HepG2 (cell line): Measurements from ENCODE around the gene JPH3. TPM values are rescaled to one million over a fixed set of nuclear protein-coding genes. Genes with fewer than 3 reads are reported as not detected.
A peak's percentile ranks its signal among the peaks of the same experiment; 100 is the strongest.

ENCODE experiments used
- ATAC-seq: fragments of 200-7000 bp; cut with Tn5 transposase; 3 replicates; pipeline ENCODE4 v1.9.1; 2020; ENCODE audit warnings: mild to moderate bottlenecking, moderate library complexity
- BruUV-seq: library from RNA; stranded (reverse); fragments of 400-500 nt; replicated peaks from 2 replicates; lab custom pipeline; 2021; lab: Mats Ljungman, UMichigan
- CTCF ChIA-PET: fragments of 300-600 bp; formaldehyde crosslinking; extraction: SDS; loops from one replicate; lab custom pipeline; 2021; ENCODE audit warnings: low total read pairs, inconsistent platforms, low intra/inter-chr PET ratio; lab: Yijun Ruan, JAX
- POLR2A ChIA-PET: fragments of 350-600 bp; sonication (Branson Sonifier 250); formaldehyde crosslinking; loops from one replicate; lab custom pipeline; 2020; ENCODE audit warnings: antibody characterized with exemption, inconsistent platforms; lab: Yijun Ruan, JAX
- DNase-seq: peaks from one replicate; pipeline ENCODE4 v3.0.0-alpha.2; 2015; ENCODE audit warnings: low spot score
- FAIRE-seq: peaks from 3 replicates; lab custom pipeline; 2011; peaks lifted over from hg19 to GRCh38; lab: Jason Lieb, UNC
- H2AFZ ChIP-seq: one replicate; pipeline ENCODE4 v1.6.1; 2011; ENCODE audit warnings: low read length, inconsistent platforms
- H3K27ac ChIP-seq: fragments of 300-600 bp; 3 replicates; pipeline ENCODE4 v1.8.0; 2011; ENCODE audit warnings: mixed run types, mild to moderate bottlenecking, mixed read lengths, low read length, inconsistent platforms; ENCODE audit not compliant: insufficient read depth; ENCODE audit errors: extremely low read length
- H3K27me3 ChIP-seq, 2 experiments: fragments of 200-600 bp in 1 of 2; 2 replicates in 1 of 2; 3 replicates in 1 of 2; pipeline versions ENCODE4 v1.6.0 to v1.8.0; 2011; ENCODE audit warnings: low read length in 2 of 2, mild to moderate bottlenecking in 2 of 2, moderate library complexity in 2 of 2, inconsistent platforms in 1 of 2; ENCODE audit not compliant: insufficient read depth in 2 of 2, control insufficient read depth in 1 of 2
- H3K36me3 ChIP-seq, 2 experiments: fragments of 200-600 bp in 1 of 2; replicated peaks in 1 of 2; 2 replicates in 1 of 2; 3 replicates in 1 of 2; pipeline versions ENCODE4 v1.5.1 to v1.8.0; 2011; ENCODE audit warnings: low read length in 2 of 2, inconsistent platforms in 1 of 2; ENCODE audit not compliant: insufficient read depth in 2 of 2, control insufficient read depth in 1 of 2
- H3K4me1 ChIP-seq: 2 replicates; pipeline ENCODE4 v1.5.1; 2012; ENCODE audit warnings: low read length, inconsistent platforms; ENCODE audit not compliant: insufficient read depth
- H3K4me2 ChIP-seq: 2 replicates; pipeline ENCODE4 v1.6.0; 2011; ENCODE audit warnings: low read depth, low read length, inconsistent platforms
- H3K4me3 ChIP-seq, 3 experiments: fragments of 200-600 bp in 1 of 3; sonication (generic), shearing (Covaris generic) in 1 of 3; replicated peaks in 1 of 3; 2 replicates each; pipeline ENCODE4 v1.5.1; 2011 to 2016; ENCODE audit warnings: low read length in 3 of 3, inconsistent platforms in 2 of 3, low read depth in 2 of 3, mild to moderate bottlenecking in 2 of 3, control low read depth in 1 of 3, mixed read lengths in 1 of 3; ENCODE audit not compliant: insufficient read depth in 1 of 3
- H3K79me2 ChIP-seq: one replicate; pipeline ENCODE4 v1.6.1; 2011; ENCODE audit warnings: low read length, inconsistent platforms; ENCODE audit not compliant: insufficient read depth
- H3K9ac ChIP-seq: 2 replicates; pipeline ENCODE4 v1.6.0; 2011; ENCODE audit warnings: mild to moderate bottlenecking, low read depth, low read length, inconsistent platforms; ENCODE audit not compliant: insufficient read depth
- H3K9me3 ChIP-seq: 2 replicates; pipeline ENCODE4 v1.5.1; 2012; ENCODE audit warnings: mild to moderate bottlenecking, low read length
- H4K20me1 ChIP-seq: 2 replicates; pipeline ENCODE4 v1.6.0; 2011; ENCODE audit warnings: inconsistent platforms, mild to moderate bottlenecking, low read length, moderate library complexity; ENCODE audit not compliant: insufficient read depth
- ATF6 ChIP-seq: sonication (generic); formaldehyde crosslinking; conservative IDR thresholded peaks from 2 replicates; pipeline ENCODE4 v1.4.0; 2020; ENCODE audit warnings: missing genetic modification reagents
- HIC2 ChIP-seq: sonication (generic); formaldehyde crosslinking; IDR thresholded peaks from 2 replicates; pipeline ENCODE4 v1.9.0; 2022; ENCODE audit warnings: low read depth, missing genetic modification reagents
- HMGA1 ChIP-seq: sonication (generic); formaldehyde crosslinking; conservative IDR thresholded peaks from 2 replicates; pipeline ENCODE4 v1.4.0; 2020; ENCODE audit warnings: missing genetic modification reagents
- MIXL1 ChIP-seq: IDR thresholded peaks from 2 replicates; pipeline ENCODE4 v1.6.1; 2016
- THRA ChIP-seq: sonication (generic); formaldehyde crosslinking; IDR thresholded peaks from 2 replicates; pipeline ENCODE4 v1.4.0; 2020; ENCODE audit warnings: missing genetic modification reagents, borderline replicate concordance
- ZNF768 ChIP-seq: sonication (generic); formaldehyde crosslinking; IDR thresholded peaks from 2 replicates; pipeline ENCODE4 v1.4.0; 2020; ENCODE audit warnings: missing genetic modification reagents
- WGBS: methylation state at CpG from one replicate; pipeline ENCODE4 v1.1.6; 2017; ENCODE audit warnings: low lambda C conversion rate; 5-methylcytosine and 5-hydroxymethylcytosine counted together
- in situ Hi-C: cut with HindIII; loops from 2 replicates; pipeline ENCODE4 v1.10.0; 2017; ENCODE audit warnings: low pct_unique_long_range_greater_than_20kb; ENCODE audit not compliant: extremely low pct_ligation_motif_present
- intact Hi-C: fragments of 100-400 bp; cut with micrococcal nuclease; formaldehyde crosslinking; loops from one replicate; pipeline ENCODE4 v1.10.0; 2022; ENCODE audit not compliant: unreplicated experiment
- polyA plus RNA-seq, 8 experiments: library from polyadenylated mRNA; depleted of rRNA in 3 of 8; stranded (reverse) in 7 of 8; unstranded in 1 of 8; fragments of >200 nt; fragmentation: Illumina TruSeq in 4 of 8; extraction: Trizol in 4 of 8; gene quantifications; 2 replicates each; pipeline versions ENCODE4 v1.2.1 to v1.2.3, GENCODE V29; 2011 to 2016; ENCODE audit warnings: low read depth in 4 of 8, missing spikeins in 1 of 8, mixed read lengths in 1 of 8; ENCODE audit not compliant: insufficient read depth in 1 of 8
- total RNA-seq, 5 experiments: library from RNA; depleted of rRNA; stranded (reverse); fragments of >200 nt; fragmentation: Illumina TruSeq; extraction: Trizol; gene quantifications; 2 replicates each; pipeline ENCODE4 v1.2.3, GENCODE V29; 2016; ENCODE audit warnings: low read depth in 1 of 5

Gene JPH3
- total and polyA plus RNA-seq, 2 of the 13 experiments (the other 11 are each of a cell fraction or from before 2014, with no cell fraction given): not detected

DNA sequence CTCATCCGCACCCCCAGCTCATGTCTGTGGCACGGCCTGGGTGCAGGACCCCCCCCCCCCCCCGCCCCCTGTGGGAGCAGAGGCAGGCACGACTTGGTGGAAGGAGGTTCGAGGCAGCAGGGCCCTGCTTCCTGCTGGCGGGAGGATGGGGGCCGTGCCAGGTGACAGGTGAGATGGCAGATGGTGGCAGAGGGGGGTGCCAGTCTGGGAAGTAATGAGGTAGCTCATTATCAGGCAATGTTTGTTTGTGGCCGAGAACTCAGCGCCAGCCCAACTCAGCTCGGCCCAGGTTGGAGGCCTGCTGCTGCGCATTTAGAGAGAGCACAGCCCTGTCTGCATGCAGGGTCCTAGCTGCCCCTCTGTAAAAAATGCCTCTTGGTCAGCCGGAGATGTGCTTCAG lies 40.1 kb upstream of the JPH3 start:
- POLR2A ChIA-PET: no interaction called here
- FAIRE-seq: no peak
- no peak for ATAC-seq
- intact Hi-C loops: no loop called here
- no peak for DNase-seq
- WGBS: 51% methylated on average over 8 of the region's 12 CpGs
- Histone ChIP-seq H3K27ac (no peak overlapping the region), H3K4me2 (no peak overlapping the region), H3K4me3 (no peak overlapping the region), H3K36me3 (no peaks in the 10 kb centered on the region), H3K9ac (no peak overlapping the region), H3K4me1 (peaks cover under 1% of the 10 kb centered on the region; the same call in 1 of the 2 replicates), H2AFZ (no peak overlapping the region)
- in situ Hi-C loops: no loop called here
- CTCF ChIA-PET: no interaction called here
- TF ChIP-seq THRA (CRISPR knock-in tag) (no peak), HIC2 (CRISPR knock-in tag) (0 out of 2 replicates have a peak, but pooled peaks have one; percentile 6), MIXL1 (CRISPR knock-in tag) (no peak), HMGA1 (CRISPR knock-in tag) (no peak)
- TF ChIP-seq, all 625 proteins: peak for 1
- Histone ChIP-seq H4K20me1 (no peaks in the 10 kb centered on the region), H3K27me3 (peaks cover 0 to 21% of the 10 kb centered on the region in 2 experiments; a peak in 3 of 5 replicates), H3K9me3 (no peaks in the 10 kb centered on the region), H3K79me2 (no peaks in the 10 kb centered on the region)
- no TSS peak for BruUV-seq

- Histone ChIP-seq H2AFZ (no peak overlapping the region), H3K9me3 (no peaks in the 10 kb centered on the region), H3K4me2 (no peak overlapping the region), H3K27me3 (peaks cover 0 to 16% of the 10 kb centered on the region in 2 experiments; a peak in 3 of 5 replicates), H4K20me1 (no peaks in the 10 kb centered on the region), H3K27ac (no peak overlapping the region), H3K4me3 (no peak overlapping the region)
- POLR2A ChIA-PET: no interaction called here
- no peak for DNase-seq
- no peak for ATAC-seq
- CTCF ChIA-PET: no interaction called here
- no peak for TF ChIP-seq ATF6 (CRISPR knock-in tag)
- TF ChIP-seq ZNF768 (CRISPR knock-in tag): peak; percentile 98
- TF ChIP-seq, all 625 proteins: peak for 1
- H3K36me3 ChIP-seq: no peaks in the 10 kb centered on the region
- in situ Hi-C loops: no loop called here
- FAIRE-seq: no peak
- no peaks in the 10 kb centered on the region for H3K79me2 ChIP-seq
- WGBS: 42% methylated on average over 6 of the region's 6 CpGs
- H3K4me1 ChIP-seq: no peaks in the 10 kb centered on the region
- no TSS peak for BruUV-seq
- H3K9ac ChIP-seq: no peak overlapping the region
- intact Hi-C loops: no loop called here
These were observed 39.3 kb upstream of the JPH3 start for GRCh38 chr16:87563022-87563421.
